AG20443 (cell line): Measurements from ENCODE around the gene RAC2.
A peak's percentile ranks its signal among the peaks of the same experiment; 100 is the strongest.

Experiments
- DNase-seq: peaks from one replicate; pipeline ENCODE4 v3.0.0; 2012; ENCODE audit warnings: low spot score, mixed read lengths

RAC2 gene

GRCh38 chr22:37244114-37244921, at the start of gene RAC2:
Gene RAC2, minus strand, starts transcription at chr22:37244269. Its CDS starts 121 bp downstream, at chr22:37244148.
- peak; percentile 81 for DNase-seq

- no peak for DNase-seq
These were observed 49.1 kb upstream of the RAC2 start for GRCh38 chr22:37293172-37293571.

- DNase-seq = no peak
These were observed 48.6 kb upstream of the RAC2 start for GRCh38 chr22:37292641-37293040.

GRCh38 chr22:37291559-37292298, 47.7 kb upstream of the RAC2 start:
- no peak for DNase-seq

GRCh38 chr22:37290737-37291136, 46.7 kb upstream of the RAC2 start:
- peak; percentile 87 for DNase-seq

- DNase-seq = no peak
These were observed 45.2 kb upstream of the RAC2 start for GRCh38 chr22:37289156-37289735.

GRCh38 chr22:37288521-37288920, 44.5 kb upstream of the RAC2 start:
- no peak for DNase-seq

- no peak for DNase-seq
These were observed 43.5 kb upstream of the RAC2 start for GRCh38 chr22:37287550-37287951.

GRCh38 chr22:37285937-37286336, 41.9 kb upstream of the RAC2 start:
- no peak for DNase-seq

GRCh38 chr22:37284805-37285355, 40.8 kb upstream of the RAC2 start:
- DNase-seq = no peak

GRCh38 chr22:37284126-37284804, 40.2 kb upstream of the RAC2 start:
- DNase-seq = no peak

- DNase-seq = no peak
These were observed 39.4 kb upstream of the RAC2 start for GRCh38 chr22:37283393-37283937.

GRCh38 chr22:37282385-37282677, 38.3 kb upstream of the RAC2 start, which contains the start of gene CYTH4:
Gene CYTH4, plus strand, starts transcription at chr22:37282508. Its CDS starts 62 bp downstream, at chr22:37282570.
- no peak for DNase-seq

GRCh38 chr22:37281646-37282384, 37.7 kb upstream of the RAC2 start:
- DNase-seq = no peak

- DNase-seq = no peak
These were observed 37.1 kb upstream of the RAC2 start for GRCh38 chr22:37281195-37281594.

GRCh38 chr22:37280718-37281117, 36.6 kb upstream of the RAC2 start:
- DNase-seq = no peak

- DNase-seq = no peak
These were observed 35.5 kb upstream of the RAC2 start for GRCh38 chr22:37279331-37280181.

- no peak for DNase-seq
These were observed 34.2 kb upstream of the RAC2 start for GRCh38 chr22:37278261-37278660.

GRCh38 chr22:37277384-37277783, 33.3 kb upstream of the RAC2 start:
- DNase-seq = no peak

- peak; percentile 52 for DNase-seq
These were observed 32.7 kb upstream of the RAC2 start for GRCh38 chr22:37276776-37277175.
